ENCODE measurements around the gene ENTHD1. TPM values are rescaled to one million over a fixed set of nuclear protein-coding genes. Genes with fewer than 3 reads are reported as not detected.

The ENTHD1 gene
- total and polyA plus RNA-seq, 2 of the 4 experiments (the other 2 are of a cell fraction): not detected

GRCh38 chr22:39943337-39943736, 49.8 kb upstream of the ENTHD1 start:
- Histone ChIP-seq H2AFZ (replicated peaks; ENCODE audit: low read length, poor library complexity) (no peak overlapping the region), H3K23ac (ENCODE audit: low read depth, low read length) (no peak overlapping the region), H4K20me1 (ENCODE audit: insufficient read depth, low read length) (no peaks in the 10 kb centered on the region), H3K14ac (replicated peaks; ENCODE audit: low read depth, low read length) (no peak overlapping the region), H3K4me3 (ENCODE audit: insufficient read depth, low read depth, low read length) (no peak overlapping the region), H4K91ac (ENCODE audit: insufficient read depth, low read depth, low read length) (no peak overlapping the region), H2BK120ac (ENCODE audit: low read depth, low read length) (no peak overlapping the region), H2BK15ac (ENCODE audit: low read depth, low read length) (no peak overlapping the region), H3K9me3 (ENCODE audit: control insufficient read depth, insufficient read depth, low read length) (no peaks in the 10 kb centered on the region), H2BK20ac (ENCODE audit: low read depth, low read length) (no peak overlapping the region), H2AK9ac (replicated peaks; ENCODE audit: low read depth, low read length, poor library complexity) (no peak overlapping the region), H3K4me1 (ENCODE audit: control insufficient read depth, insufficient read depth, low read length) (no peaks in the 10 kb centered on the region), H3K27me3 (ENCODE audit: control insufficient read depth, insufficient read depth, low read length) (peaks cover 44% of the 10 kb centered on the region), H3K4me2 (ENCODE audit: low read depth, low read length) (no peak overlapping the region), H3K27ac (ENCODE audit: insufficient read depth, low read length) (no peak overlapping the region), H4K8ac (ENCODE audit: low read depth in 2 of 2, low read length in 2 of 2) (no peak overlapping the region), H3K18ac (ENCODE audit: low read depth, low read length) (no peak overlapping the region), H4K5ac (ENCODE audit: low read depth, low read length) (no peak overlapping the region), H2AK5ac (ENCODE audit: low read depth, low read length) (no peak overlapping the region), H3K79me1 (ENCODE audit: low read depth in 1 of 2, low read length in 2 of 2) (no peaks in the 10 kb centered on the region), H3K56ac (ENCODE audit: extremely low read depth, insufficient read depth, low read length) (no peak overlapping the region), H3K36me3 (ENCODE audit: control insufficient read depth, insufficient read depth, low read length) (no peaks in the 10 kb centered on the region), H2BK5ac (ENCODE audit: low read depth, low read length, poor library complexity, severe bottlenecking) (no peak overlapping the region), H3K4ac (ENCODE audit: low read depth, low read length) (no peak overlapping the region), H3K9me1 (ENCODE audit: insufficient read depth, low read length) (no peaks in the 10 kb centered on the region), H3K9ac (ENCODE audit: low read depth, low read length) (no peak overlapping the region)
- in situ Hi-C loops (cut with MboI; ENCODE audit: low sequenced_read_pairs): no loop called here
- intact Hi-C loops (cut with micrococcal nuclease): no loop called here
- no TSS peak for BruUV-seq (replicated peaks)
- WGBS, 2 experiments (ENCODE audit: extremely low coverage in 2 of 2, insufficient read length in 1 of 2): no CpG with 5 or more reads among the region's 5 CpGs
- CTCF ChIA-PET: no interaction called here
- TF ChIP-seq CEBPB (IDR thresholded peaks at IDR 0.05; ENCODE audit: low read depth, low read length): no peak
- no peak for TF ChIP-seq POLR2A (IDR thresholded peaks at IDR 0.05; ENCODE audit: low read depth, low read length)
- no peak for TF ChIP-seq MAZ (IDR thresholded peaks at IDR 0.05; ENCODE audit: borderline replicate concordance, low read depth, low read length)
- TF ChIP-seq, protein P1, sequence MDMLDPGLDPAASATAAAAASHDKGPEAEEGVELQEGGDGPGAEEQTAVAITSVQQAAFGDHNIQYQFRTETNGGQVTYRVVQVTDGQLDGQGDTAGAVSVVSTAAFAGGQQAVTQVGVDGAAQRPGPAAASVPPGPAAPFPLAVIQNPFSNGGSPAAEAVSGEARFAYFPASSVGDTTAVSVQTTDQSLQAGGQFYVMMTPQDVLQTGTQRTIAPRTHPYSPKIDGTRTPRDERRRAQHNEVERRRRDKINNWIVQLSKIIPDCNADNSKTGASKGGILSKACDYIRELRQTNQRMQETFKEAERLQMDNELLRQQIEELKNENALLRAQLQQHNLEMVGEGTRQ (IDR thresholded peaks at IDR 0.05; ENCODE audit: low read depth, low read length): no peak
- TF ChIP-seq, protein P2, sequence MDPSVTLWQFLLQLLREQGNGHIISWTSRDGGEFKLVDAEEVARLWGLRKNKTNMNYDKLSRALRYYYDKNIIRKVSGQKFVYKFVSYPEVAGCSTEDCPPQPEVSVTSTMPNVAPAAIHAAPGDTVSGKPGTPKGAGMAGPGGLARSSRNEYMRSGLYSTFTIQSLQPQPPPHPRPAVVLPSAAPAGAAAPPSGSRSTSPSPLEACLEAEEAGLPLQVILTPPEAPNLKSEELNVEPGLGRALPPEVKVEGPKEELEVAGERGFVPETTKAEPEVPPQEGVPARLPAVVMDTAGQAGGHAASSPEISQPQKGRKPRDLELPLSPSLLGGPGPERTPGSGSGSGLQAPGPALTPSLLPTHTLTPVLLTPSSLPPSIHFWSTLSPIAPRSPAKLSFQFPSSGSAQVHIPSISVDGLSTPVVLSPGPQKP (IDR thresholded peaks at IDR 0.05; ENCODE audit: borderline replicate concordance, low read depth, low read length): no peak
- no peak for TF ChIP-seq MXI1 (IDR thresholded peaks at IDR 0.05; ENCODE audit: borderline replicate concordance, low read depth, low read length)
- TF ChIP-seq FOS (IDR thresholded peaks at IDR 0.05; ENCODE audit: low read depth, low read length): no peak
- no peak for TF ChIP-seq SMC3 (IDR thresholded peaks at IDR 0.05; ENCODE audit: low read depth, low read length)
- TF ChIP-seq RCOR1 (IDR thresholded peaks at IDR 0.05; ENCODE audit: insufficient replicate concordance, low read length): no peak
- TF ChIP-seq CTCF (conservative IDR thresholded peaks at IDR 0.05; ENCODE audit: low read depth, low read length): no peak
- no peak for TF ChIP-seq BHLHE40 (IDR thresholded peaks at IDR 0.05; ENCODE audit: low read depth, low read length)
- TF ChIP-seq RFX5 (IDR thresholded peaks at IDR 0.05; ENCODE audit: low read depth, low read length): no peak
- TF ChIP-seq MAFK (IDR thresholded peaks at IDR 0.05; ENCODE audit: low read depth, low read length): no peak
- TF ChIP-seq NFE2L2 (IDR thresholded peaks at IDR 0.05; ENCODE audit: low read depth, low read length): no peak
- no peak for TF ChIP-seq RAD21 (IDR thresholded peaks at IDR 0.05; ENCODE audit: low read length)
- no peak for TF ChIP-seq CHD1 (IDR thresholded peaks at IDR 0.05; ENCODE audit: low read depth, low read length)
- POLR2A ChIA-PET (ENCODE audit: unreplicated experiment): no interaction called here
- dilution Hi-C loops (cut with HindIII; ENCODE audit: low sequenced_read_pairs, unreplicated experiment): no loop called here
- DNase-seq (no peak), ATAC-seq (ENCODE audit: low read depth) (no peak)
